GM18907 (cell line): Measurements from ENCODE around the gene PLEKHA4.
"Not testable (repeated sequence)": the region's sequence is repeated elsewhere in the genome, so short reads cannot be mapped to it uniquely, and the experiment has no call there.

Experiments
- ATAC-seq: cut with Tn5 transposase; IDR thresholded peaks from one replicate; pipeline ENCODE4 v1.9.1; 2021; ENCODE audit warnings: mild to moderate bottlenecking, moderate library complexity; ENCODE audit not compliant: unreplicated experiment

Gene PLEKHA4, protein sequence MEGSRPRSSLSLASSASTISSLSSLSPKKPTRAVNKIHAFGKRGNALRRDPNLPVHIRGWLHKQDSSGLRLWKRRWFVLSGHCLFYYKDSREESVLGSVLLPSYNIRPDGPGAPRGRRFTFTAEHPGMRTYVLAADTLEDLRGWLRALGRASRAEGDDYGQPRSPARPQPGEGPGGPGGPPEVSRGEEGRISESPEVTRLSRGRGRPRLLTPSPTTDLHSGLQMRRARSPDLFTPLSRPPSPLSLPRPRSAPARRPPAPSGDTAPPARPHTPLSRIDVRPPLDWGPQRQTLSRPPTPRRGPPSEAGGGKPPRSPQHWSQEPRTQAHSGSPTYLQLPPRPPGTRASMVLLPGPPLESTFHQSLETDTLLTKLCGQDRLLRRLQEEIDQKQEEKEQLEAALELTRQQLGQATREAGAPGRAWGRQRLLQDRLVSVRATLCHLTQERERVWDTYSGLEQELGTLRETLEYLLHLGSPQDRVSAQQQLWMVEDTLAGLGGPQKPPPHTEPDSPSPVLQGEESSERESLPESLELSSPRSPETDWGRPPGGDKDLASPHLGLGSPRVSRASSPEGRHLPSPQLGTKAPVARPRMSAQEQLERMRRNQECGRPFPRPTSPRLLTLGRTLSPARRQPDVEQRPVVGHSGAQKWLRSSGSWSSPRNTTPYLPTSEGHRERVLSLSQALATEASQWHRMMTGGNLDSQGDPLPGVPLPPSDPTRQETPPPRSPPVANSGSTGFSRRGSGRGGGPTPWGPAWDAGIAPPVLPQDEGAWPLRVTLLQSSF

GRCh38 chr19:48868114-48868886, at the start of gene PLEKHA4:
Gene PLEKHA4, minus strand, starts transcription at chr19:48868617. Its CDS starts 997 bp downstream, at chr19:48867620.
- no peak for ATAC-seq

DNA sequence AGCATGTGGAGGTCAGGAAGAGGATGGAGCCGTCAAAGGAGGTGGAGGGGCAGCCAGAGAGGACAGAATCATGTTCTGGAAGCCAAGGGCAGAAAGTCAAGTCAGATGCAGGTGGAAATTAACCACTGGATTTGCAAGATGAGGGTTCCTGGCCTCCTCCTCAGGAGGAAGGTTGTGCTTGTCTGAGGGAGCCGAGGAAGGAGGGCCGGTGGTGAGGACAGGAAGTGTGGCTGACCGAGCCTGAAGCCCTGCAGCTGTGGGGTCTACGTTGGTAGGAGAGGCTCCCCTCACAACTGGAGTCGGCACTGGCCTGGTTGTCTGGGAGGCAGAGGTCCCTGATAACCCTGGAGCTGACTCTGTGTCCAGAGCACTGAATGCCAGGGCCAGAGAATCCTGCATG, 49.7 kb upstream of the PLEKHA4 start:
- ATAC-seq, result no peak

DNA sequence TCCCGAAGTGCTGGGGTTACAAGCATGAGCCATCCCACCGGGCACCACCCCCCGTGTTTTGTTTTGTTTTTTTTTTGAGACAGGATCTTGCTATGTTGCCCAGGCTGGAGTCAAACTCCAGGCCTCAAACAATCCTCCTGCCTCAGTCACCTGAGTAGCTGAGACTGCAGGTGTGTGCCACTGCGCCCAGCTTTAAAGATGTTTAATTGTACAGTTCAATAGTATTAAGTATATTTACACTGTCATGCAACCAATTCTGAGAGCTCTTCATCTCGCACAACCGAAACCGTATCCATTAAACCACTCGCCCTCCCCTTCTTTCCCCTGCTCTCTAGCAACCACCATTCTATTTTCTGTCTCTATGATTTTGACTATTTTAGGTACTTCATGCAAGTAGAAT, 47.3 kb upstream of the PLEKHA4 start:
- ATAC-seq, result no peak

- ATAC-seq, result no peak
Observed at GRCh38 chr19:48914181-48914580, 45.8 kb upstream of the PLEKHA4 start.

GRCh38 chr19:48913114-48913889, 44.9 kb upstream of the PLEKHA4 start:
- ATAC-seq, result no peak

DNA sequence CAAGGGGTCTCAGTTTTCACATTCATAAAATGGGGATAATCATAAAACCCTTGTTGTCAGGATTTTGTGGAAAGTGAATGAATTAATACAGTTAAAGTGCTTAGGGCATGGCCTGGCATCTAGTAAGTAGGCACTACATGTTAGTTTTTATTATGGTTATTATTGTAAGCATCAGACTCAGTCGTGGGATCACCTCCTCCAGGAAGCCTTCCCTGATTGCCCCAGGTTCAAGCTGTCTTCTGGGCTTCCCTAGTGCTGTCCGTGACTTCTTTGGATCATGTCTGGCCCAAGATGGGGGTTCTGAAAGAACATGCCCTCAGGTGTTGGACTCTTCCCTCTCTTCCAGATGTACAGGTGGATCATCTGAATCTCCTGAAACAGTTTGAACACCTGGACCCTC, 42.4 kb upstream of the PLEKHA4 start:
- ATAC-seq, result no peak

- not testable (repeated sequence) for ATAC-seq
Observed at GRCh38 chr19:48909424-48910077, 41.1 kb upstream of the PLEKHA4 start.

DNA sequence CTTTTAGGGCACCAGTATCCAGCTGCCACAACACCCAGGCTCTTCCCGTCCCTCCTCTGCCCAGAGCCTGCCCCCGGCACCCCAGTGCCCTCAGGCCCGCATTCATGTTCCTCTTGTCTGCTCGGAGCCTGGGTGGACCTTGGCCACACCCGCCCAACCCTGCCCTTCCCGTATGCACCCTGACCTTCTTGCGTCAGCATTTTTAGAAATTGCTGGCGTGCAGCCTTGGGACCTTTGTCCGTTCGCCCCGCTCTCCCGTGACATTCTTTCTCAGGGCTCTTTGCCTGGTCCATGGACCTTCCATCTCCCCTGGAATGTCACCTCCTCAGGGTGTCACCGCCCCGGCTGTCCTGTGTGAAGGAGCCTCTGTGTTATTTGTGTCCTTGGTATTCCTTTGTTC, 39.3 kb upstream of the PLEKHA4 start:
- no peak for ATAC-seq

DNA sequence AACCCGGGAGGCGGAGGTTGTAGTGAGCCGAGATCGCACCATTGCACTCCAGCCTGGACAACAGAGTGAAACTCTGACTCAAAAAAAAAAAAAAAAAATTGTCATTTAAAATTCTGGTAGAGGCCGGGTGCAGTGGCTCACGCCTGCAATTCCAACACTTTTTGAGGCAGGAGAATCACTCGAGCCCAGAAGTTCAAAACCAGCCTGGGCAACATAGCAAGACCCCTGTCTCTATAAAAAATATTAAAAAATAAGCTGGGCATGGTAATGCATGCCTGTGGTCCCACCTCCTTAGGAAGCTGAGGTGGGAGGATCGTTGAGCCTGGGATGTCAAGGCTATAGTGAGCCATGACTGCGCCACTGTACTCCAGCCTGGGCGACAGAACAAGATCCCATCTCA, 37.9 kb upstream of the PLEKHA4 start:
- no peak for ATAC-seq

- ATAC-seq, result no peak
Observed at GRCh38 chr19:48905664-48906063, 37.2 kb upstream of the PLEKHA4 start.

GRCh38 chr19:48903788-48904187, 35.4 kb upstream of the PLEKHA4 start:
- not testable (repeated sequence) for ATAC-seq

- not testable (repeated sequence) for ATAC-seq
Observed at GRCh38 chr19:48902291-48902690, 33.9 kb upstream of the PLEKHA4 start.

DNA sequence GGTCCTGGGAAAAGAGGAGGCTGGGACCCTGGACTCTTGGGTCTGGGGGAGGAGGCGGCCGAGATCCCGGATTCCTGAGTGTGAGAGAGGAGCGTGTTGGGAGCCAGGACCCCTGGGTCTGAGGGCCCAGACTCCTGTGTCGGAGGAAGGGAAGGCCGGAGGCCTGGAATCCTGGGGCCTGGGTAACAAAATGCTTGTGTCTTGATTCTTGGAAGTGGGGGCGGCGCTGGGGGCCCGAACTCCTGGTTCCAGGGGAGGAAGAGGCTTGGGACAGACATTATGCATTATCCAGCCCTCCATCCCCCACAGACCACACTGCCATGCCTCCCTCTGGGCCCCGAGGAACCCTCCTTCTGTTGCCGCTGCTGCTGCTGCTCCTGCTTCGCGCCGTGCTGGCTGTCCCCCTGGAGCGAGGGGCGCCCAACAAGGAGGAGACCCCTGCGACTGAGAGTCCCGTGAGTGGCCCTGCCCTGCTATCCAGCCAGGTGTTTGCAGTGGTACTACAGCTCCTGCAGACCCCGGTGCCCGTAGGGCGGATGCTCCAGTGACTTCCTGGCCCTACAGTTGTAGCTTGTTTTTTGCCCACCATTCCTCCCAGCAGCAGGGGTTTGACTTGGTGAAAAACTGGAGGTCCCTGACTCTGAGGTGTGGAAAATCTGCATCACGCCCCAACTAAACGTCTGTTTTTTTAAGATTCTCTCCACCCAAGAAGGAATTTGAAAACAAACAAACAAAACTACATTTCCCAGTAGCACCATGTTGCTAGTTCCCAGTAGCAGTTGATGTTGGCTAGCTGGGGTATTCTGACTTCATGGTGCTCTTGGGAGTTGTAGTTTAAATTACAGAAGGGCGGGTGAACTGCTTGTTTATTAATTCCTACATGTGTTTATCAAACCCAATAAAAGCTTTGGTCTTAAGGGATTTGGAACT, 32.3 kb upstream of the PLEKHA4 start:
- ATAC-seq, result no peak

DNA sequence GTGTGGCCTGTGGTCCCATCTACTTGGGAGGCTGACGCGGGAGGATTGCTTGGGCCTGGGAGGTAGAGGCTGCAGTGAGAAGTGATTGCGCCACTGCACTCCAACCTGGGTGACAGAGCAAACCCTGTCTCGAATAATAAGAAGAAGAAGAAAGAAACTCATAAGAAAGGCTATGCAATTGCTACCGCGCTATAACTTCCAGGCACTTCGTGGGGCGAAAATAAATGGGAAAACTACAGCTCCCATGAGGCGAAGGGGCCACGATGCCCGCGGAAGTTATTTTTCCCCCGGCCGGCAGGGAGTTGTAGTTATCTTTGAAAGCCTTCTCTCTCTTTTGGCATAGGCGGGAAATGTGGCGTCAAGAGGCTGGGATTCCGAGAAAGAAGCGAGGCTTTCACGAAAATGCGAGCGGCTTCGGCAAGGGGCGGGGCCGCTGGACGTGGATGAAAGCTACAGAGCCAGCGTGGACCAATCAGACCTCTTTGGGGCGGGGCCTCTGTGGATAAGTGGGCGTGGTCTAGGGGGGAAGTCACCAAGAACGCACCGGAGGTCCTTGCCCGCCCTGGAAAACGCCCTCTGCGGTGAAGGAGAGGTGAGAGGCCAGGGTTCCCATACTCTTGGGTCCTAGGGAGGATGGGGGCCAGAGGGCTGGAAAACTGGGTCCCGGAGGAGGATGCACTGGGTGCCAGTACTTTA, 31.5 kb upstream of the PLEKHA4 start, which contains the start of gene NUCB1:
TSS of gene NUCB1 (plus strand) at position 532 of the 696 bp plus-strand sequence. CDS start 485 bp downstream, outside the sequence.
- ATAC-seq, result peak; percentile 74

DNA sequence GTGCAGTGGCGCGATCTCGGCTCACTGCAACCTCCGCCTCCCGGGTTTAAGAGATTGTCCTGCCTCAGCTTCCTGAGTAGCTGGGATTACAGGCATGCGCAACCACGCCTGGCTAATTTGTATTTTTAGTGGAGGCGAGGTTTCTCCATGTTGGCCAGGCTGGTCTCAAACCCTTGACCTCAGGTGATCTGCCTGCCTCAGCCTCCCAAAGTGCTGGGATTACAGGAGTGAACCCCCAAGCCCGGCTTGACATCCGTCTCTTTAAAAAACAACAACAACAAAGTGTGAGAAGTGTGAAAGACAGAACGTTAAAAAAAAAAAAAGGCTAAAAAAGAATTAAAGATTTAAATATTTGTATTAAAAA, 31.0 kb upstream of the PLEKHA4 start:
- ATAC-seq, result not testable (repeated sequence)

DNA sequence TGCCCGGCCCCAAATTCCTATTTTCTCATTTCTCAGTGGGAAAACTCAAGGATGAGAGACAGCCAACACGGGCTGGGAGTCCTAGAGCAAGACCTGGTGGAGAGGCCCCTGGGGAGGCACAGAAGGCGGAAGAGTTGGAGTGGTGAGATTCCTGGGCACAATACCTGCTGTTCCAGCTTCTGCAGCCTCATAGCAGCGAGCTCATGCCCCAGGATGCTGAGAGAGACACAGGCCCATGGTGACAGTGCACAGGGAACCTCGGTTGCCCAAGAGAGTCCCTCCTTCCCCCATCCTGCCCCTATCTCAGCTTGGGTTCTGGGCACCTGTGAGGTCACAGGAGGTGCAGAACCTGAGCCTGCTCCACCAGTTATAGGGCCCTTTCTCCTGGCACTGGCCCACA, 28.8 kb upstream of the PLEKHA4 start:
- no peak for ATAC-seq

GRCh38 chr19:48896191-48896720, 27.8 kb upstream of the PLEKHA4 start:
- no peak for ATAC-seq

GRCh38 chr19:48895226-48895625, 26.8 kb upstream of the PLEKHA4 start:
- ATAC-seq, result no peak
